Adrenal gland (tissue), 12 donors: Measurements from ENCODE around the gene MCAM. TPM values are rescaled to one million over a fixed set of nuclear protein-coding genes. Genes with fewer than 3 reads are reported as not detected.

Experiments used
- DNase-seq, 7 donors: peaks; one replicate each; pipeline ENCODE4 v3.0.0-alpha.2; 2019 to 2020
- H3K27ac ChIP-seq, 5 donors: fragments of 200-600 bp; sonication (generic) in 4 of 5; 1 replicate in 3 of 5; 2 replicates in 2 of 5; pipeline versions ENCODE4 v1.5.1 to v1.8.0; 2016 to 2020; ENCODE audit warnings: mild to moderate bottlenecking in 1 of 5
- H3K27me3 ChIP-seq: fragments of 200-600 bp; 2 replicates; pipeline ENCODE4 v1.8.0; 2021
- H3K36me3 ChIP-seq, 2 donors: fragments of 200-600 bp; replicated peaks in 1 of 2; 1 replicate in 1 of 2; 2 replicates in 1 of 2; pipeline versions ENCODE4 v1.5.1 to v1.8.0; 2018 to 2022
- H3K4me1 ChIP-seq, 2 donors: fragments of 200-600 bp; replicated peaks in 1 of 2; 1 replicate in 1 of 2; 2 replicates in 1 of 2; pipeline versions ENCODE4 v1.5.1 to v1.8.0; 2018 to 2021
- H3K4me3 ChIP-seq, 4 donors: fragments of 200-600 bp; sonication (generic) in 3 of 4; one replicate each; pipeline ENCODE4 v1.5.1; 2016 to 2018
- H3K9me3 ChIP-seq, 3 donors: fragments of 200-600 bp; sonication (generic) in 1 of 3; replicated peaks in 1 of 3; 1 replicate in 2 of 3; 2 replicates in 1 of 3; pipeline versions ENCODE4 v1.5.1 to v1.8.0; 2016 to 2021
- CTCF ChIP-seq, 6 experiments: fragments of 450-650 bp in 4 of 6; fragments of 200-600 bp in 2 of 6; sonication (generic) in 1 of 6; IDR thresholded peaks; 1 replicate in 5 of 6; 2 replicates in 1 of 6; pipeline versions ENCODE4 v1.5.1 to v1.8.0; 2016 to 2021; ENCODE audit warnings: antibody characterized with exemption in 6 of 6, mild to moderate bottlenecking in 2 of 6, moderate library complexity in 1 of 6
- POLR2A ChIP-seq, 2 donors: fragments of 450-650 bp; IDR thresholded peaks; one replicate each; pipeline ENCODE4 v1.6.1; 2017; ENCODE audit warnings: antibody characterized with exemption in 2 of 2, mild to moderate bottlenecking in 2 of 2, moderate library complexity in 1 of 2
- WGBS, 4 donors: extraction: QIAGEN DNeasy Blood & Tissue Kit in 2 of 4; methylation state at CpG; one replicate each; pipeline versions ENCODE4 v1.1.5 to v1.1.7; 2013 to 2017; 5-methylcytosine and 5-hydroxymethylcytosine counted together
- intact Hi-C, 2 donors: fragments of 100-400 bp; cut with DNase I; formaldehyde crosslinking; loops; one replicate each; pipeline versions ENCODE4 v1.14.1 to v1.15.0; 2022 to 2023
- polyA plus RNA-seq, 3 donors: library from polyadenylated mRNA; stranded (reverse); fragments of 200-250 nt in 2 of 3; fragments of 350-450 nt in 1 of 3; fragmentation: Illumina TruSeq in 1 of 3; extraction: RNeasy Lipid Tissue Mini Kit (QIAGEN cat#74804) in 1 of 3; gene quantifications; one replicate each; pipeline ENCODE4 v1.2.3, GENCODE V29; 2013 to 2014
- total RNA-seq, 9 donors: library from RNA; depleted of rRNA in 4 of 9; stranded (reverse); fragments of >200 nt in 4 of 9; fragments of 120-200 nt in 1 of 9; fragmentation: NEBNext Ultra II Directional in 1 of 9; extraction: Animal tissue kit (Norgen Biotek cat#: 25700) in 1 of 9; gene quantifications; one replicate each; pipeline versions ENCODE4 v1.1.0 to v1.2.4, GENCODE V29; 2013 to 2023
- donor health status: healthy with polysubstance abuse.
- donor health status: Bipolar disorder and iron deficiency.
- donor health status: DM: yes; HTN: yes; CAD: no.
- donor health status: DM: no; HTN: no; CAD: no.
- donor health status: DM: no; HTN: no; CAD: no.
- donor health status: DM: yes; HTN: yes; CAD: no.

MCAM gene
- total and polyA plus RNA-seq, 12 donors = 12.1 to 143 (median 32.1) TPM

- TF ChIP-seq POLR2A (IDR thresholded peaks at IDR 0.05) = no peak
- TF ChIP-seq CTCF (IDR thresholded peaks at IDR 0.05) = no peak
- no peak overlapping the region for H3K4me3 ChIP-seq
- H3K4me1 ChIP-seq = peaks cover 10 to 11% of the 10 kb centered on the region in 2 donors
- peaks cover 0 to 3% of the 10 kb centered on the region in 2 donors for H3K36me3 ChIP-seq
- WGBS, 4 donors = 87 to 92% (median 89%) methylated on average over 17 of the region's 17 CpGs
- H3K27me3 ChIP-seq = no peaks in the 10 kb centered on the region
- intact Hi-C loops = no loop called here
- no peaks in the 10 kb centered on the region for H3K9me3 ChIP-seq
- no peak for DNase-seq
- H3K27ac ChIP-seq = no peak overlapping the region
Measured at GRCh38 chr11:119309953-119310681, 6.8 kb downstream of the MCAM start.

GRCh38 chr11:119309411-119309810 lies 7.5 kb downstream of the MCAM start:
- H3K4me3 ChIP-seq = no peak overlapping the region
- peaks cover 10 to 11% of the 10 kb centered on the region in 2 donors for H3K4me1 ChIP-seq
- H3K36me3 ChIP-seq = peaks cover 0 to 3% of the 10 kb centered on the region in 2 donors
- intact Hi-C loops = no loop called here
- DNase-seq = no peak
- H3K9me3 ChIP-seq = no peaks in the 10 kb centered on the region
- TF ChIP-seq POLR2A (IDR thresholded peaks at IDR 0.05) (no peak), CTCF (IDR thresholded peaks at IDR 0.05) (no peak)
- H3K27ac ChIP-seq = no peak overlapping the region
- H3K27me3 ChIP-seq = no peaks in the 10 kb centered on the region
- 93 to 95% (median 94%) methylated on average over 7 to 11 of the region's 11 CpGs for WGBS, 4 donors

GRCh38 chr11:119307974-119308373 lies 9.0 kb downstream of the MCAM start:
- H3K4me1 ChIP-seq = peaks cover 10 to 11% of the 10 kb centered on the region in 2 donors
- 61 to 74% (median 67%) methylated on average over 3 to 5 of the region's 5 CpGs for WGBS, 4 donors
- peaks cover 0 to 3% of the 10 kb centered on the region in 2 donors for H3K36me3 ChIP-seq

GRCh38 chr11:119307219-119307618 lies 9.7 kb downstream of the MCAM start:
- Histone ChIP-seq H3K4me3 (no peak overlapping the region), H3K36me3 (peaks cover 0 to 8% of the 10 kb centered on the region in 2 donors), H3K27me3 (no peaks in the 10 kb centered on the region), H3K9me3 (no peaks in the 10 kb centered on the region), H3K27ac (peak overlapping the region in 4 of 5 donors; percentile 15 to 90 (median 76)), H3K4me1 (peaks cover 10 to 11% of the 10 kb centered on the region in 2 donors)
- TF ChIP-seq CTCF (IDR thresholded peaks at IDR 0.05) (no peak), POLR2A (IDR thresholded peaks at IDR 0.05) (no peak)
- intact Hi-C loops = no loop called here
- DNase-seq = peak in 1 of 7 donors; percentile 17
- WGBS, 4 donors = 57 to 92% (median 81%) methylated on average over 1 of the region's 1 CpG

More at GRCh38 chr11:119307974-119308373, 9.0 kb downstream of the MCAM start:
- intact Hi-C loops = no loop called here
- peak overlapping the region in 1 of 5 donors; percentile 8 for H3K27ac ChIP-seq
- no peaks in the 10 kb centered on the region for H3K9me3 ChIP-seq
- no peak overlapping the region for H3K4me3 ChIP-seq
- DNase-seq = no peak
- no peaks in the 10 kb centered on the region for H3K27me3 ChIP-seq
- no peak for TF ChIP-seq POLR2A (IDR thresholded peaks at IDR 0.05)
- TF ChIP-seq CTCF (IDR thresholded peaks at IDR 0.05) = no peak
